ENCODE measurements around the gene ZNF407. TPM values are rescaled to one million over a fixed set of nuclear protein-coding genes. Genes with fewer than 3 reads are reported as not detected.
A peak's percentile ranks its signal among the peaks of the same experiment; 100 is the strongest.

Gene ZNF407, protein sequence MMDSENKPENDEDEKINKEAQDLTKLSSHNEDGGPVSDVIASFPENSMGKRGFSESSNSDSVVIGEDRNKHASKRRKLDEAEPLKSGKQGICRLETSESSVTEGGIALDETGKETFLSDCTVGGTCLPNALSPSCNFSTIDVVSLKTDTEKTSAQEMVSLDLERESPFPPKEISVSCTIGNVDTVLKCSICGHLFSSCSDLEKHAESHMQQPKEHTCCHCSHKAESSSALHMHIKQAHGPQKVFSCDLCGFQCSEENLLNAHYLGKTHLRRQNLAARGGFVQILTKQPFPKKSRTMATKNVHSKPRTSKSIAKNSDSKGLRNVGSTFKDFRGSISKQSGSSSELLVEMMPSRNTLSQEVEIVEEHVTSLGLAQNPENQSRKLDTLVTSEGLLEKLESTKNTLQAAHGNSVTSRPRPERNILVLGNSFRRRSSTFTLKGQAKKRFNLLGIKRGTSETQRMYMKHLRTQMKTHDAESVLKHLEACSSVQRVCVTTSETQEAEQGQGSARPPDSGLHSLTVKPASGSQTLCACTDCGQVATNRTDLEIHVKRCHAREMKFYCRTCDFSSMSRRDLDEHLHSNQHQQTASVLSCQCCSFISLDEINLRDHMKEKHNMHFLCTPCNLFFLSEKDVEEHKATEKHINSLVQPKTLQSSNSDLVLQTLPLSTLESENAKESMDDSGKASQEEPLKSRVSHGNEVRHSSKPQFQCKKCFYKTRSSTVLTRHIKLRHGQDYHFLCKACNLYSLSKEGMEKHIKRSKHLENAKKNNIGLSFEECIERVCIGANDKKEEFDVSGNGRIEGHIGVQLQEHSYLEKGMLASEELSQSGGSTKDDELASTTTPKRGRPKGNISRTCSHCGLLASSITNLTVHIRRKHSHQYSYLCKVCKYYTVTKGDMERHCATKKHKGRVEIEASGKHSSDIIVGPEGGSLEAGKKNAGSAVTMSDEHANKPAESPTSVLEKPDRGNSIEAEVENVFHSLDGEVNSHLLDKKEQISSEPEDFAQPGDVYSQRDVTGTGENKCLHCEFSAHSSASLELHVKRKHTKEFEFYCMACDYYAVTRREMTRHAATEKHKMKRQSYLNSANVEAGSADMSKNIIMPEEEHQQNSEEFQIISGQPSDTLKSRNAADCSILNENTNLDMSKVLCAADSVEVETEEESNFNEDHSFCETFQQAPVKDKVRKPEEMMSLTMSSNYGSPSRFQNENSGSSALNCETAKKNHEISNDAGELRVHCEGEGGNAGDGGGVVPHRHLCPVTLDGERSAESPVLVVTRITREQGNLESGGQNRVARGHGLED (N-terminal part only)
- polyA plus RNA-seq (2012; ENCODE audit: insufficient read depth, insufficient read length, low read depth), result 12.1 TPM

DNA sequence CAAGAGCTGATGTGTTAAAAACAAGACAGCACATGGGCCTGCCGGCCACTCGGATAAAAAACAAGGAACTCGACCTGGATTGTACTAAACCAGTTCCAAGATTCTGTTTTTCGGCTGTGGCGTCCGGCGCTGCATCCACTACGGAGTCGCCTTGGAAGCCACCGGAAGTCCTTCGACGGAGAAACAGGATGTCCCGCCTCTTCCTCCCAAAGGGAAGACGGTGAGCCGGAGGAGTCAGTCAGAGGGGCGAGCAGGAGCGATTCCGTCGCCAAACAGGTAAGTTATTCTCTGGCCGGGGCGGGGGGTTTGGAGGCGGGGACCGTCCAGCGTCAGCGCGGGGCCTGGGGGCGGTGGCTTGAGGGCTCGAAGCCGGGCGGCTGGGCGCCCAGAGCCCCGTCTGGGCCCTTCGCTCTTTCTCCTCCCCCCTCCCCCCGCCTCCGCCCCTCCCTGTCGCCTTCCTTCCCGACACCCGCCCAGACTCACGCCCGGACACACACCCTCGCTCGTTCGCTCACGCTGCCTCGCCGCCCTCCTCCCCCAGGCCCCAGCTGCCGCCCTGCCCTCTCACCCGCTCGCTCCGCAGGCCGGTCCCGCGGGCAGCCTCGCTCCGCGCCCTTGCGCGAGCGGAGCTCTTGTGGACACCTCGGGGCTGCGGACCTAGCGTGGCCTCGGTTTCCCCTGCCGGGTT lies at the start of gene ZNF407:
Gene ZNF407 (plus strand): TSS at position 209 of the 688 bp plus-strand sequence. CDS start 33,150 bp downstream, outside the sequence.
- no peaks in the 10 kb centered on the region for H3K4me1 ChIP-seq
- DNase-seq, result peak; percentile 78
- peak within 1 kb of the TSS; percentile 84 for H3K4me3 ChIP-seq (ENCODE audit: low read depth, low read length)
- H3K9me3 ChIP-seq, result no peaks in the 10 kb centered on the region
- H3K27me3 ChIP-seq, result no peaks in the 10 kb centered on the region
- H3K36me3 ChIP-seq, result no peaks in the 10 kb centered on the region
- TF ChIP-seq, protein P1, sequence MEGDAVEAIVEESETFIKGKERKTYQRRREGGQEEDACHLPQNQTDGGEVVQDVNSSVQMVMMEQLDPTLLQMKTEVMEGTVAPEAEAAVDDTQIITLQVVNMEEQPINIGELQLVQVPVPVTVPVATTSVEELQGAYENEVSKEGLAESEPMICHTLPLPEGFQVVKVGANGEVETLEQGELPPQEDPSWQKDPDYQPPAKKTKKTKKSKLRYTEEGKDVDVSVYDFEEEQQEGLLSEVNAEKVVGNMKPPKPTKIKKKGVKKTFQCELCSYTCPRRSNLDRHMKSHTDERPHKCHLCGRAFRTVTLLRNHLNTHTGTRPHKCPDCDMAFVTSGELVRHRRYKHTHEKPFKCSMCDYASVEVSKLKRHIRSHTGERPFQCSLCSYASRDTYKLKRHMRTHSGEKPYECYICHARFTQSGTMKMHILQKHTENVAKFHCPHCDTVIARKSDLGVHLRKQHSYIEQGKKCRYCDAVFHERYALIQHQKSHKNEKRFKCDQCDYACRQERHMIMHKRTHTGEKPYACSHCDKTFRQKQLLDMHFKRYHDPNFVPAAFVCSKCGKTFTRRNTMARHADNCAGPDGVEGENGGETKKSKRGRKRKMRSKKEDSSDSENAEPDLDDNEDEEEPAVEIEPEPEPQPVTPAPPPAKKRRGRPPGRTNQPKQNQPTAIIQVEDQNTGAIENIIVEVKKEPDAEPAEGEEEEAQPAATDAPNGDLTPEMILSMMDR (IDR thresholded peaks at IDR 0.05; ENCODE audit: low read depth, low read length), result no peak

DNA sequence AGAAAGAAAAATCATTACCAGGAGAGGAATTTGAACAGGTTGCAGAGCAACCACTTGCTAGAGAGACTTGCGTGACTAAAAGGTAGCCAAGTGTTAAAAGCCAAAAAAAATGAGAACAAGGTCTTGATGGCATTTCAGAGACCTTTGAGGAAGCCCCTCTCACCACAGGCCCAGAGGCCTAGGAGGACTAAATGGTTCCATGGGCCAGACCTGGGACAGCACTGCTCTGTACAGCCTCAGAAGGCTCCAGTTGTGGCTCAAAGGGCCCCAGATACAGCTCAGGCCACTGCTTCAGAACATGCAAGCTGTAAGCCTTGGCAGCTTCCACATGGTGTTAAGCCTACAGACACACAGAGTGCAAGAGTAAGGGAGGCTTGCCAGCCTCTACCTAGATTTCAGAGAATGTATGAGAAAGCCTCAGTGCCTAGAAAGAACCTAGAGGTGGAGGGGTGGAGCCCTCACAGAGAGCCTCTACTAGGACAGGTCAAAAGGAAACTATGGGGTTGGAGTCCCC lies 48.0 kb upstream of the ZNF407 start:
- TF ChIP-seq, protein P1 (IDR thresholded peaks at IDR 0.05; ENCODE audit: low read depth, low read length), result no peak
- H3K36me3 ChIP-seq, result no peaks in the 10 kb centered on the region
- H3K4me3 ChIP-seq (ENCODE audit: low read depth, low read length), result no peak overlapping the region
- H3K9me3 ChIP-seq, result no peaks in the 10 kb centered on the region
- H3K27me3 ChIP-seq, result no peaks in the 10 kb centered on the region
- no peaks in the 10 kb centered on the region for H3K4me1 ChIP-seq
- DNase-seq, result no peak

DNA sequence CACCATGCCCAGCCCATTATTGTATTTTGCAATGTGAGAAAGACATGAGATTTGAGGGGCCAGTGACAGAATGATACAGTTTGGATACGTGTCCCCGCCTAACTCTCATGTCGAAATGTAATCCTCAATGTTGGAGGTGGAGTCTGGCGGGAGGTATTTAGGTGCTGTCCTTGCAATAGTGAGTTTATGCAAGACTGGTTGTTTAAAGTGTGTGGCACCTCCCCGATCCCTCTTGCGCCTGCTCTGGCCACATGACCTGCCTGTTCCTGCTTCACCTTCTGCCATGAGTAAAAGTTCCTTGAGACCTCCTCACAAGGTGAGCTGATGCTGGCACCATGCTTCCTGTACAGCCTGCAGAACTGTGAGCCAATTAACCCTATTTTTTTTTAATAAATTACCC lies 46.8 kb upstream of the ZNF407 start:
- Histone ChIP-seq H3K4me1 (no peaks in the 10 kb centered on the region), H3K36me3 (no peaks in the 10 kb centered on the region), H3K27me3 (no peaks in the 10 kb centered on the region), H3K4me3 (ENCODE audit: low read depth, low read length) (no peak overlapping the region), H3K9me3 (no peaks in the 10 kb centered on the region)
- no peak for DNase-seq
- TF ChIP-seq, protein P1 (IDR thresholded peaks at IDR 0.05; ENCODE audit: low read depth, low read length), result no peak

DNA sequence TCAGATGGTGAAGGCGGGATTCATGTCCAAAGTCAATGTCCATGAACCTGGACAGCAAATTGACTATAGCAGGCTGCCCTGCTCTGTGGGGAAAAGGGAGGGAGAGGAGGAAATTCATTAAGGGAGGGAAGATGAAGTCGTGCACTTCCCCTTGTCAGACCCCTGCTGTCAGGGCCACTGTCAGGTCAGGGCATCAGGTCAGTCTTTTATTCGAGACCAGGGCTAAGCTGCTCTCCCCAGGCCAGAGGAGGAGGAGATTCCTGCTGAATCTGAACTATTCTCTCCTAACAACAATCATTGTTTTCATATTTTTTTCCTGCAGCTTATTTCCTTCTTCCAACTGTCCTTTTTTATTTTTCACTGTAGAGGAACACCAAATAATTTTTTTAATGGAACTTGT lies 46.2 kb upstream of the ZNF407 start:
- no peaks in the 10 kb centered on the region for H3K9me3 ChIP-seq
- H3K36me3 ChIP-seq, result no peaks in the 10 kb centered on the region
- DNase-seq, result no peak
- no peaks in the 10 kb centered on the region for H3K4me1 ChIP-seq
- H3K27me3 ChIP-seq, result no peaks in the 10 kb centered on the region
- H3K4me3 ChIP-seq (ENCODE audit: low read depth, low read length), result no peak overlapping the region
- TF ChIP-seq, protein P1 (IDR thresholded peaks at IDR 0.05; ENCODE audit: low read depth, low read length), result no peak

DNA sequence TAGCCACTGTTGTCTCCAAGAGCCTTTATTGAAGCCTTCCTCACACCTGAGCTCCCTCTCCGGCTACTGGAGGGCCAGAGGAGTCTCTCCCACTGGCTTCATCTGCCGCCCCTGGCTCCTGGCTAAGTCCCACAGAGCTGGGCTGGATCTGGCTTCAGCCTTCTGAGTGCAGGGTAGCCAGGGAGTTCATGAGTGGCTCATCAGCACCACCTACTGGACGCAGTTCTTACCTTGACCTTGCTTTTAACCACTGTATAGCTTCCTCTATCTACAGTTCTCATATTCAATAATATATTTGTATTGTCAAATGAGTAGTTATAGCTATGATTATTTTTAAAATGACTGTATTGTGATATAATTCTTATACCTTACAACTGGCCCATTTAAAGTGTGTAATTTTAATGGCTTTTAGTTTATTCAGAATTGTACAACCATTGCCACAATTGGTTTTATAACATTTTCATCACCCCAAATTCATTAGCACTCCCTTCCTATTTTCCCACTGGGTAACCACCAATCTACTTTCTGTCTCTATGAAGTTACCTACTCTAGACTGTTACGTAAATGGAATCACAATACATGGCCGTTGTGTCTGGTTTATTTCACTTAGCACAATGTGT lies 45.6 kb upstream of the ZNF407 start:
- DNase-seq, result peak; percentile 78
- Histone ChIP-seq H3K4me3 (ENCODE audit: low read depth, low read length) (no peak overlapping the region), H3K9me3 (no peaks in the 10 kb centered on the region), H3K4me1 (no peaks in the 10 kb centered on the region), H3K27me3 (no peaks in the 10 kb centered on the region), H3K36me3 (no peaks in the 10 kb centered on the region)
- TF ChIP-seq, protein P1 (IDR thresholded peaks at IDR 0.05; ENCODE audit: low read depth, low read length), result peak; percentile 72

Data from BE2C (cell line).